GM19467 (cell line): Measurements from ENCODE around the gene NR3C1.

Experiments used
- ATAC-seq: cut with Tn5 transposase; IDR thresholded peaks from one replicate; pipeline ENCODE4 v1.9.1; 2021; ENCODE audit warnings: mild to moderate bottlenecking, moderate library complexity; ENCODE audit not compliant: unreplicated experiment

NR3C1 gene

GRCh38 chr5:143372187-143372829 is 31.2 kb downstream of the NR3C1 start:
- ATAC-seq, result no peak

DNA sequence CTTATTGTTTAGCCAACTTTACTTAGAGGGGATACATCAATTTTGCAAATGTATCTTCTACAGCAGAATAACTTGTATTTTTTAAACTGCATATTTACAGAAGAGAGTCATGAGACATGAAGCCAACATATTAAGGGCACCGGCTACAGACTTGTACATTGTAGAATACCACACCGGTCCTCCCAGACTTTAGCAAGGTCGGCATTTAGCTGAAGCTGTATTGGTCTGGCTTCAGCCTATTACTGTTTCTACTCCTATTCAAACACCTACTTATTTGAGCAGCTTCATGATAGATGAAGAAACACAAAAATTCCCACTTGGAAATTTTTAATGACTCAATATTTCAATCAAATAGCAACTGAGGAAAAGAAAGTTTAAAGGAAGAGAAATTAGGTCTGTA is 33.0 kb downstream of the NR3C1 start:
- no peak for ATAC-seq

DNA sequence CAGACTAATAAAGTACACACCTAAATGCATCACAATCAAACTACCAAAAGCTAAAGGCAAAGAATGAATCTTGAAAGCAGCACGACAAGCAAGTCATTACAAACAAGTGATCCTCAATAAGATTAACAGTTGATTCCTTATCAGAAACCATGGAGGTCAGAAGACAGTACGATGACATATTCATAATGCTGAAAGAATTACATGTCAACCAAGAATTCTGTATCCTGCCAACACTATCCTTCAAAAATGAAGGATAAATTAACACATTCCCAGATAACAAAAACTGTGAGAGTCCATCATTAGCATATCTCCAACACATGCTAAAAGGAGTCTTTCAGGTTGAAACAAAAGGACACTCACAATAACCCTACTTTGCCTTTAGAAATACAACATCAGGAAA is 39.4 kb downstream of the NR3C1 start:
- no peak for ATAC-seq

DNA sequence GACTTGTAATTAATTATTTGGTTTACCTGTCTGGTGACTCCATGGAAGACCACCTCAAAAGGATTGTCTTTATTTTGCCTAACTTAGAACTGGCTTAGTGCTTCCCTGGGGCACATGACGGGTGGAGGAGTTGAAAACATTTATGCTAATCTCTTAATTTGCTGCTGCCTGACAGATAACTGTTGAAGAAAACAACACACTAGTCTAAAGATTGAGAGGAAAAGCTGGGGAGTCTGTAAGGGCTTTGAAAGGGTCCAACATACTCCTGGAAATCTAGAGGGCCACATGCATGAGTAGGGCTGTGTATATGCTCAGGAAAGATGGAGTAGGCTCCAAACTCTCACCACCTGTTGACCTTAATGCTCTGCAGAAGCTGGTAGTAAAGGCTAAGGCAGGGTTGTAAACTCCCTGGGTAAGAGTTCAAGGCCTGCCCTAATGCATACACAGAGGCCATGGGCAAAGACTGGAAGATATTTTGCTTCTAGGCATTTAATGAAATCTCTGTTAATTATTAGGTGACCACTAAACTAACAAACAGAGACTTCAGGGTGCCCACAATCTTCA is 40.7 kb downstream of the NR3C1 start:
- no peak for ATAC-seq

DNA sequence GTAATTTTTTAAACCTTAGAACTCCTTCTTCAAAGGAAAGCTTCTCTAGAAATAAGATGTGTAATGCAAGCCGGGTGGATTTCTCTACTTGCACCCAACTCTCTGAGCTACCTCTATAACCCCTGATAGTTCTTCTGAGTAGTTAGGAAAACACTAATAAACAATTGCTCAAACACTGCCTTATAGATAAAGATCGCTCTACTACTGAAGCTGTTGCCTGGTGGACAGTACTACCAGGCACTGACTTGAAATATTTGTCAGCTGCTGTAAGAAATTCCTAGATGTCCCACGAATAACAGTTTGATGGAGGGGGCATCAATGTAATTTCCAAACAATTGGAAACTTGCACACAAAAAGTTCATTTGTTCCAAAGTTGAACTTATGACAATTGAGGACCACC is 42.0 kb downstream of the NR3C1 start:
- no peak for ATAC-seq

GRCh38 chr5:143360755-143361154 is 42.7 kb downstream of the NR3C1 start:
- no peak for ATAC-seq

DNA sequence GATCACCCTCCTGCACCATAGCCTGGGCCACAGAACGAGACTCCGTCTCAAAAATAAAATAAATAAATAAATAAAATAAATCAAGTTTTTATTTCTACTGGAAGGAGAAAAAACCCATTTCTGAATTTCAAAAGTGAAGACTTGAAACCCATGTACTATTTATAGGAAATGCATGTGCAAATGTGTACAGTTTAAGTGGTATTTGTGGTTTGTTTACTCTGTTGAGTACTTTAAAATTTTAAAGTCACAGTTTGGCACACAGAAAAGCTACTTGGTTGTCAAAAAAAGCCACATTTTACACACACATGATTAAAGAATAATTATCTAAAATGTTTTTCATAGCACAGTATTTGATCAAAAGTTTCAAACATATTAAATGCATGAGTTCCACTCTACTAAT is 43.6 kb downstream of the NR3C1 start:
- no peak for ATAC-seq

- ATAC-seq, result no peak
Measured at GRCh38 chr5:143356855-143357583, 46.5 kb downstream of the NR3C1 start.

- ATAC-seq, result no peak
Measured at GRCh38 chr5:143355710-143356109, 47.8 kb downstream of the NR3C1 start.

DNA sequence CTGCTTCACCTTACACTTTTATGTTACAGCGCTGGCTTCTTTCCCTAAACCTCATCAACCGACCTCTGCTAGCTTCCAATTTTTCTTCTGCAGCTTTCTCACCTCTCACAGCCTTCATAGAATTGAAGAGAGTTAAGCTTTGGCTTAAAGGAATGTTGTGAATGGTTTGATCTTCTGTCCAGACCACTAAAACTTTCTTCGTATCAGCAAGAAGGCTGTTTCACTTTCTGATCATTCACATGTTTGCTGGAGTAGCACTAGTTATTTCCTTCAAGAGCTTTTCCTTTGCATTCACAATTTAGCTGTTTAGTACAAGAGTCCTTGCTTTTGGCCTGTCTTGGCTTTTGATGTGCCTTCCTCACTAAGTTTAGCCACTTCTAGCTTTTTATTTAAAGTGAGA is 49.5 kb downstream of the NR3C1 start:
- ATAC-seq, result peak; percentile 41

DNA sequence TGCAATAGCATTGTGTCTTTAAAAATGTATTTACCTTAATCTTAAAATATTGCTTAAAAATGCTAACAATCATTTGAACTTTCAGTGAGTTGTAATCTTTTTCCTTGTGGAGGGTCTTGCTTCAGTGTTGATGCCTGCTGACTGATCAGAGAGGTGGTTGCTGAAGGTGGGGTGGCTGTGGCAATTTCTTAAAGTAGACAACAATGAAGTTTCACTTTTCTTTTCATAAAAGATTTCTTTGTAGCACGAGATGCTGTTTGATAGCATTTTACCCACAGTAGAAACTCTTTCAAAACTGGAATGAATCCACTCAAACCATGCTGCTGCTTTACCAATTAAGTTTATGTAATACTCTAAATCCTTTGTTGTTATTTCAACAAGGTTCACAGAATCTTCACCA is 50.8 kb downstream of the NR3C1 start:
- ATAC-seq, result no peak

DNA sequence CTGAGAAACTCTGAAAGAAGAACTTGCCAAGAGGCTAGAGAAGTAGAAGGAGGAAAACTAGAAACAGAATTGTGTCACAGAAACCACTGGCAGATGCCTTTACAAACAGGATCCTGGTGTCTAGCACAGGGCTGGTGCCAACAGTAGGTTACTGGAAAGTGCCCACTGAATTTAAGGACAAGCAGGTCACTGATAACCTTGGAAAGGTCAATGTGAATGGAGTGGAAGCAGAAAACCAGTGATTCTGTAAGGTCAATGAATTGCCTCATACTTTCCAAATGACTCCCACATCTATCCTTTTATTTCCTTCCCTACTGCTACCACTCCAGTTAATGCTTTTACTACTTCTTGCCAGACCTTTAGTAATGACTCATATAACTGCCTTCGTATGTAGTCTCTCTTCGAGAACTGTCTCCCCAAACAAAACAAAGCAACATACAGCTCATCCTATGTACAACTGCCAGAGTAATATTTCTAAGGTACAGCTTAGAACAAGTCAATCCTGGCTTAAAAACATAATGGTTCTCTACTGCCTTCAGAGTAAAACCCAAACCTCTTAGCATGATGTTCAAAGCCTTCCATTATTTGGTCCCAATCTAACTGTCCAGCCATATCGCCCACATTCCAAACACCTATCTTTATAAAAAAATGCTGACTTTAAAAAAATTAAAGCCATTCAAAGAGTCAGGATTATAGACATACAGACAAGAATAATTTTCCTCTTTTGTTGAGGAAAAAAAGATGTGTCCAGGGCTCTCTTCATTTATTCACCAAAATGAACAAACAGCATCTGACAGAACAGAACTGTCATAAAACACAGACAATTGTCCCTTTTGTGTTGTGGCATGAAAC is 52.5 kb downstream of the NR3C1 start:
- no peak for ATAC-seq

DNA sequence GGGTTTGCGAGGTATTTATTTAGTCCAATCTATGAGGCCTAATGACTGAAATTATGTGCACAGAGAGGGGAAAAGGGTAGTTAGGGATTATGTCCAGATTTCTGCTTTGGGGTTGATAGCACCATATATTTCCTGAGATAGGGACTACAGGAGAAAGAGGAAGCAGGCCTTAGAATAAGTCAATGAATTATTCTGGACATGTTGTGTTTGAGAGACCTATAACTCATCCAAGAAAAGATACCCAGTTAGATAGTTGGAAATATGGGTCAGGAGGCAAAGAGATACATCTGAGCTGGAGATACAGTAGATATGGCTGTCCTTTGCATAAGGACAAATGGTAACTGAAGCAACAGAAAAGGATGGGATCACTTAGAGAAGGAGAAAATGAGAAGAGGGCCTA is 53.1 kb downstream of the NR3C1 start:
- no peak for ATAC-seq

DNA sequence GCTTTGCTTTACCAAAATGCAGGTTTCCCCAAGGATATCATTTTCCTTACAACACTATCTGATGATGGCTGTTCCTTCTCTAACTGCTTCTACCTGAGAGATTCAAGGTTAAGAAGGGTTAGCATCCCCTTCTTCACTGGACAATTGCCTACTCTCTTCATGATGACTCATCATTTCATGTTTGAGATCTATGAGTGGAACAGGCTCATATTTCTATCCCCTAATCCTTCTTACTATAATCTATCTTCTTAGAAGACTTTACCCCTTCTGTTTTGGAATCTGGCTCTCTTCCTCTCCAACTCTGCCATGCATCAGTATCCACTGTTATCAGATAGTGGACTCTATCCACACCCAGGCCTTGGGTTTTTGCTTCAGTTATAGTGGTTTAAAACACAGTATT is 54.3 kb downstream of the NR3C1 start:
- ATAC-seq, result no peak

- ATAC-seq, result no peak
Measured at GRCh38 chr5:143347698-143348344, 55.7 kb downstream of the NR3C1 start.

GRCh38 chr5:143347046-143347445 is 56.4 kb downstream of the NR3C1 start:
- ATAC-seq, result no peak

DNA sequence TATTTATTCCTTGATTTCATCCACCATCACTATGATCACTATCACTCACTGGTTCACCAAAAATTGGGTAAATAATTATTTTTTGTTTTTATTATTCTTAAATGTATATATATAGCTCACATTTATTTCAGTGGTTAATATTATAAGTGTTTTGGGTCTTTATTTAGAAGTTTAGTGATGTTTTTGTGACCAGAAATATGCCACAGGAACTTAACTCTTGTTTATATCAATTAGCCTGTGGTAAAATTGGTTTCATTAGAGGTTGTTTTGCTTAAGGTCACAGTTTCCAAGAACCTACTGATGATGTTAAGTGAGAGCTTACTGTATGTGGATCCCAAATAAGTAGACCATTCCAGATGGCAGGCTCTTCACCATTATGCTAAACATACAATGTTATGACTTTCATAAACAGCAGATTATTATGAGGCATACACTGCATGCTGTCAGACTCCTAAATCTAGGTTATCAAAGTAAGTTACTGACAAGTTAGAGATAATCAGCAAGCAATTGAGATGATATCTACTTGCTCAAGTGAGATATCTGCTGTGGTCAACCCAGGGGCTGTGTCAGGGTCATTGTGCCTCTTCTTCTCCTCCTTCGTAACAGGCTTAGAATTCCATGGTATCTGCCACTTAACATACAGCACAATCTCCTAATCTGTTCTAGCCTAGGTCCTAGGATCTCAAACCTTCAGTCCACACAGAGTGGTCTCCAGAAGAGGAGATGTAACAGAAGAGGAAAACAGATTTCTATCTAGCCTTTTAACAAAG is 57.6 kb downstream of the NR3C1 start:
- ATAC-seq, result no peak

DNA sequence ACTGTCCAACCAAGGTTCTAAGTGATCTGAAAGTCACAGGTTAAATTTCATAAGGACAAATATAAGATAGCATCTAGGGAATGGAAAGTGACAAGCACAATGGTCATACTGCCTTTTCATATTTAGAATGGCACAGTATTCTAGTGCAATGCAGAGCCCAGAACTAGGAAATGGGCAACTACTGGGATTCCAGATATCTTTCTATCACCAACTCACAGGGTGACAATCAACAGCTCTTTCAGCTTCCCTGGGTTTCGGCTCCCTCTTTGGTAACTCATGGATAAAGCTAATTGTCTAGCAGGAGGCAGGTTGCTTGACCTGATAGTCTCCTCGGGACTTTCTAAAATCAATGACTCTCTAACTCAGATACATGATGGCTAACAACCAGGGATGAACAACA is 60.4 kb downstream of the NR3C1 start:
- no peak for ATAC-seq

DNA sequence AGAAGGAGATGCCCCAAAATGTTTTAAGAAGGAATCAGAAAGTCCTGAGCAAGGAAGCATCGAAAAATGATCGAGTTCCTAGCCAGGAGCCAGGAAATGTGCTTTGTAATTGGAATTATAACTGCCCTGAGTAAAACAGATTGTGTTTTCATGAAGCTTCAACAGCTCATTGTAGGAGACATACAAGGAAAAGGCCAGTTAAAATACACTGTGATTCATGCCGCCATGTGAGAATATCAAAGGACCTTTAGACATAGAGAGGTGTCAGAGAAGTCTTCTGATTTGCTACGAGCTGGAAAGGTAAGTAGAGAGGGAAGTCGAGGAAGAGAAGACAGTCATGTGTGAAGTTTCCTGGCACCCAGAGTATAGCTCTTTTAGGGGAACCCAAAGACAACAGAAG is 60.9 kb downstream of the NR3C1 start:
- ATAC-seq, result no peak

GRCh38 chr5:143341807-143342570 is 61.5 kb downstream of the NR3C1 start:
- no peak for ATAC-seq
